HepG2 (cell line): ENCODE data around the gene LLGL1. TPM values are rescaled to one million over a fixed set of nuclear protein-coding genes. Genes with fewer than 3 reads are reported as not detected.
A peak's percentile ranks its signal among the peaks of the same experiment; 100 is the strongest.

ENCODE experiments used
- ATAC-seq: fragments of 200-7000 bp; cut with Tn5 transposase; 3 replicates; pipeline ENCODE4 v1.9.1; 2020; ENCODE audit warnings: mild to moderate bottlenecking, moderate library complexity
- BruUV-seq: library from RNA; stranded (reverse); fragments of 400-500 nt; replicated peaks from 2 replicates; lab custom pipeline; 2021; lab: Mats Ljungman, UMichigan
- CTCF ChIA-PET: fragments of 300-600 bp; formaldehyde crosslinking; extraction: SDS; loops from one replicate; lab custom pipeline; 2021; ENCODE audit warnings: low total read pairs, inconsistent platforms, low intra/inter-chr PET ratio; lab: Yijun Ruan, JAX
- POLR2A ChIA-PET: fragments of 350-600 bp; sonication (Branson Sonifier 250); formaldehyde crosslinking; loops from one replicate; lab custom pipeline; 2020; ENCODE audit warnings: antibody characterized with exemption, inconsistent platforms; lab: Yijun Ruan, JAX
- DNase-seq: peaks from one replicate; pipeline ENCODE4 v3.0.0-alpha.2; 2015; ENCODE audit warnings: low spot score
- FAIRE-seq: peaks from 3 replicates; lab custom pipeline; 2011; peaks lifted over from hg19 to GRCh38; lab: Jason Lieb, UNC
- H2AFZ ChIP-seq: one replicate; pipeline ENCODE4 v1.6.1; 2011; ENCODE audit warnings: low read length, inconsistent platforms
- H3K27ac ChIP-seq: fragments of 300-600 bp; 3 replicates; pipeline ENCODE4 v1.8.0; 2011; ENCODE audit warnings: mixed run types, mild to moderate bottlenecking, mixed read lengths, low read length, inconsistent platforms; ENCODE audit not compliant: insufficient read depth; ENCODE audit errors: extremely low read length
- H3K27me3 ChIP-seq, 2 experiments: fragments of 200-600 bp in 1 of 2; 2 replicates in 1 of 2; 3 replicates in 1 of 2; pipeline versions ENCODE4 v1.6.0 to v1.8.0; 2011; ENCODE audit warnings: low read length in 2 of 2, mild to moderate bottlenecking in 2 of 2, moderate library complexity in 2 of 2, inconsistent platforms in 1 of 2; ENCODE audit not compliant: insufficient read depth in 2 of 2, control insufficient read depth in 1 of 2
- H3K36me3 ChIP-seq, 2 experiments: fragments of 200-600 bp in 1 of 2; replicated peaks in 1 of 2; 2 replicates in 1 of 2; 3 replicates in 1 of 2; pipeline versions ENCODE4 v1.5.1 to v1.8.0; 2011; ENCODE audit warnings: low read length in 2 of 2, inconsistent platforms in 1 of 2; ENCODE audit not compliant: insufficient read depth in 2 of 2, control insufficient read depth in 1 of 2
- H3K4me1 ChIP-seq: 2 replicates; pipeline ENCODE4 v1.5.1; 2012; ENCODE audit warnings: low read length, inconsistent platforms; ENCODE audit not compliant: insufficient read depth
- H3K4me2 ChIP-seq: 2 replicates; pipeline ENCODE4 v1.6.0; 2011; ENCODE audit warnings: low read depth, low read length, inconsistent platforms
- H3K4me3 ChIP-seq, 3 experiments: fragments of 200-600 bp in 1 of 3; sonication (generic), shearing (Covaris generic) in 1 of 3; replicated peaks in 1 of 3; 2 replicates each; pipeline ENCODE4 v1.5.1; 2011 to 2016; ENCODE audit warnings: low read length in 3 of 3, inconsistent platforms in 2 of 3, low read depth in 2 of 3, mild to moderate bottlenecking in 2 of 3, control low read depth in 1 of 3, mixed read lengths in 1 of 3; ENCODE audit not compliant: insufficient read depth in 1 of 3
- H3K79me2 ChIP-seq: one replicate; pipeline ENCODE4 v1.6.1; 2011; ENCODE audit warnings: low read length, inconsistent platforms; ENCODE audit not compliant: insufficient read depth
- H3K9ac ChIP-seq: 2 replicates; pipeline ENCODE4 v1.6.0; 2011; ENCODE audit warnings: mild to moderate bottlenecking, low read depth, low read length, inconsistent platforms; ENCODE audit not compliant: insufficient read depth
- H3K9me3 ChIP-seq: 2 replicates; pipeline ENCODE4 v1.5.1; 2012; ENCODE audit warnings: mild to moderate bottlenecking, low read length
- H4K20me1 ChIP-seq: 2 replicates; pipeline ENCODE4 v1.6.0; 2011; ENCODE audit warnings: inconsistent platforms, mild to moderate bottlenecking, low read length, moderate library complexity; ENCODE audit not compliant: insufficient read depth
- ETV6 ChIP-seq: sonication (generic); formaldehyde crosslinking; conservative IDR thresholded peaks from 2 replicates; pipeline ENCODE4 v1.4.0; 2020; ENCODE audit warnings: missing genetic modification reagents
- HNF4A ChIP-seq: sonication (generic); formaldehyde crosslinking; IDR thresholded peaks from 2 replicates; pipeline ENCODE4 v1.4.0; 2020; ENCODE audit warnings: missing genetic modification reagents
- KDM4B ChIP-seq: sonication (generic); formaldehyde crosslinking; IDR thresholded peaks from 2 replicates; pipeline ENCODE4 v1.4.0; 2020; ENCODE audit warnings: missing genetic modification reagents
- MEIS2 ChIP-seq: sonication (generic); formaldehyde crosslinking; IDR thresholded peaks from 2 replicates; pipeline ENCODE4 v1.9.0; 2021; ENCODE audit warnings: mild to moderate bottlenecking, missing genetic modification reagents
- SP4 ChIP-seq: sonication (generic); formaldehyde crosslinking; IDR thresholded peaks from 2 replicates; pipeline ENCODE4 v1.8.1; 2023; ENCODE audit warnings: mild to moderate bottlenecking, missing genetic modification reagents
- SYNCRIP ChIP-seq: fragments of 200-400 bp; formaldehyde crosslinking; IDR thresholded peaks from 2 replicates; pipeline ENCODE4 v1.6.1; 2018; ENCODE audit warnings: mild to moderate bottlenecking, low read depth, low read length; ENCODE audit not compliant: insufficient read depth
- ZBTB3 ChIP-seq: sonication (generic); formaldehyde crosslinking; IDR thresholded peaks from 2 replicates; pipeline ENCODE4 v1.4.0; 2020; ENCODE audit warnings: low read depth, mild to moderate bottlenecking, moderate library complexity, missing genetic modification reagents, borderline replicate concordance
- ZNF12 ChIP-seq: sonication (generic); formaldehyde crosslinking; IDR thresholded peaks from 2 replicates; pipeline ENCODE4 v1.5.0; 2020; ENCODE audit warnings: missing genetic modification reagents
- WGBS: methylation state at CpG from one replicate; pipeline ENCODE4 v1.1.6; 2017; ENCODE audit warnings: low lambda C conversion rate; 5-methylcytosine and 5-hydroxymethylcytosine counted together
- in situ Hi-C: cut with HindIII; loops from 2 replicates; pipeline ENCODE4 v1.10.0; 2017; ENCODE audit warnings: low pct_unique_long_range_greater_than_20kb; ENCODE audit not compliant: extremely low pct_ligation_motif_present
- intact Hi-C: fragments of 100-400 bp; cut with micrococcal nuclease; formaldehyde crosslinking; loops from one replicate; pipeline ENCODE4 v1.10.0; 2022; ENCODE audit not compliant: unreplicated experiment
- polyA plus RNA-seq, 8 experiments: library from polyadenylated mRNA; depleted of rRNA in 3 of 8; stranded (reverse) in 7 of 8; unstranded in 1 of 8; fragments of >200 nt; fragmentation: Illumina TruSeq in 4 of 8; extraction: Trizol in 4 of 8; gene quantifications; 2 replicates each; pipeline versions ENCODE4 v1.2.1 to v1.2.3, GENCODE V29; 2011 to 2016; ENCODE audit warnings: low read depth in 4 of 8, missing spikeins in 1 of 8, mixed read lengths in 1 of 8; ENCODE audit not compliant: insufficient read depth in 1 of 8
- total RNA-seq, 5 experiments: library from RNA; depleted of rRNA; stranded (reverse); fragments of >200 nt; fragmentation: Illumina TruSeq; extraction: Trizol; gene quantifications; 2 replicates each; pipeline ENCODE4 v1.2.3, GENCODE V29; 2016; ENCODE audit warnings: low read depth in 1 of 5
- TF ChIP-seq, protein P1 (sequence below): IDR thresholded peaks from 2 replicates; pipeline ENCODE4 v1.6.1; 2016; ENCODE audit warnings: control low read depth

Gene LLGL1
- total and polyA plus RNA-seq, 2 of the 13 experiments (the other 11 are each of a cell fraction or from before 2014, with no cell fraction given), result 15.0 to 15.3 TPM

DNA sequence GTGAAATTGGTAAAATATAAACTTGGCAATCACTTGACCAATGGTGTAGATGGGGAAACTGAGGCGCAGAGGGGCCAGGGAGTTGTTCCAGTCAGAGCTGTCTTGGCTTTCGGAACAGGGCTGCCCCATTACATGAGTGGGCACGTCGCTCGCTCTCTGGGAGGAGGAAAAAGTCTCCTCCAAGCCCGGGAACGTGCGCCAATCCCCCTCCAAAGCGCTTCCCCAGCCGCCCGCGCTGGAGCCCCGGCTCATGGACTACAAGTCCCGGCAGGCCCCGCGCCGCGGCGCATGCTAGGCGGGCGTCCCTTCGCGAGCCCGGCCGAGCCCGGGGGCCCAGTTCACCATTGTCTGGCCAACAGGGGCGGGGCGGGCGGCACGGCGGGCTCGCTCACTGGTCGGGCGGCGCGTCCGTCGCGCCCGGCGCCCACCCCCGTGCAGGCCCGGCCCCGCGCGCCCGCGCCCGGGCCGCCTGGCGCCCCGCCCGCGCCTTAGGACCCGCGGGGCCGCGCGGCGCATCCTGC, at the start of gene LLGL1 (continued):
- TF ChIP-seq HNF4A (CRISPR knock-in tag) (no peak), SP4 (CRISPR knock-in tag) (peak; percentile 80), KDM4B (CRISPR knock-in tag) (no peak), MEIS2 (0 out of 2 replicates have a peak, but pooled peaks have one; percentile 6), ETV6 (CRISPR knock-in tag) (no peak)
- TF ChIP-seq, protein P1, sequence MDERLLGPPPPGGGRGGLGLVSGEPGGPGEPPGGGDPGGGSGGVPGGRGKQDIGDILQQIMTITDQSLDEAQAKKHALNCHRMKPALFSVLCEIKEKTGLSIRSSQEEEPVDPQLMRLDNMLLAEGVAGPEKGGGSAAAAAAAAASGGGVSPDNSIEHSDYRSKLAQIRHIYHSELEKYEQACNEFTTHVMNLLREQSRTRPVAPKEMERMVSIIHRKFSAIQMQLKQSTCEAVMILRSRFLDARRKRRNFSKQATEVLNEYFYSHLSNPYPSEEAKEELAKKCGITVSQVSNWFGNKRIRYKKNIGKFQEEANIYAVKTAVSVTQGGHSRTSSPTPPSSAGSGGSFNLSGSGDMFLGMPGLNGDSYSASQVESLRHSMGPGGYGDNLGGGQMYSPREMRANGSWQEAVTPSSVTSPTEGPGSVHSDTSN (CRISPR knock-in tag), result peak; percentile 43; the same call in 1 of the 2 replicates

DNA sequence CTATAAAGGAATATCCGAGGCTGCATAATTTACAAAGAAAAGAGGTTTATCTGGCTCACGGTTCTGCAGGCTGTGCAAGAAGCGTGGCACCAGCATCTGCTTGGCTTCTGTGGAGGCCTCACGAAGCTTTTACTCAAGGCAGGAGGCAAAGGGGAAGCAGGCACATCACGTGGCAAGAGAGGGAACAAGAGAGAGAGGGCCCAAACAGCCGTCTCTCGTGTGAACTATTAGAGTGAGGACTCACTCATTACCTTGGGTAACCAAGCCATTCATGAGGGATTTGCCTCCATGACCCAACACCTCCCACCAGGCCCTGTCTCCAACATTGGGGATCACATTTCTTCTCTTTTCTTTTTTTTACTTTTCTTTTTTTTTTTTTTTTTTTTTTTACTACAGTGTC, 49.3 kb upstream of the LLGL1 start:
- no peak for DNase-seq
- intact Hi-C loops (no loop called here), in situ Hi-C loops (no loop called here)
- TF ChIP-seq ZBTB3, result no peak
- no peak for TF ChIP-seq ZNF12 (CRISPR knock-in tag)
- no peak for TF ChIP-seq SYNCRIP
- no peak for ATAC-seq
- WGBS, result 17% methylated on average over 7 of the region's 7 CpGs
- Histone ChIP-seq H3K79me2 (no peaks in the 10 kb centered on the region), H3K9ac (no peak overlapping the region), H3K4me1 (peaks cover 24% of the 10 kb centered on the region), H3K9me3 (no peaks in the 10 kb centered on the region), H3K4me3 (no peak overlapping the region), H4K20me1 (no peaks in the 10 kb centered on the region), H3K36me3 (no peaks in the 10 kb centered on the region), H3K27me3 (peaks cover 7 to 13% of the 10 kb centered on the region in 2 experiments), H3K27ac (no peak overlapping the region), H2AFZ (no peak overlapping the region), H3K4me2 (no peak overlapping the region)
- no TSS peak for BruUV-seq
- FAIRE-seq, result no peak
- ChIA-PET CTCF (no interaction called here), POLR2A (no interaction called here)
